Adrenal gland (tissue), 5 donors: Measurements from ENCODE around the gene TGIF1.

Experiments
- POLR2A ChIP-seq, 2 donors: fragments of 450-650 bp; IDR thresholded peaks; one replicate each; pipeline ENCODE4 v1.6.1; 2017; ENCODE audit warnings: antibody characterized with exemption in 2 of 2, mild to moderate bottlenecking in 2 of 2, moderate library complexity in 1 of 2
- TF ChIP-seq, protein P1 (sequence below), 6 experiments: fragments of 450-650 bp in 4 of 6; fragments of 200-600 bp in 2 of 6; sonication (generic) in 1 of 6; IDR thresholded peaks; 1 replicate in 5 of 6; 2 replicates in 1 of 6; pipeline versions ENCODE4 v1.5.1 to v1.8.0; 2016 to 2021; ENCODE audit warnings: antibody characterized with exemption in 6 of 6, mild to moderate bottlenecking in 2 of 6, moderate library complexity in 1 of 6
- donor health status: DM: no; HTN: no; CAD: no.

DNA sequence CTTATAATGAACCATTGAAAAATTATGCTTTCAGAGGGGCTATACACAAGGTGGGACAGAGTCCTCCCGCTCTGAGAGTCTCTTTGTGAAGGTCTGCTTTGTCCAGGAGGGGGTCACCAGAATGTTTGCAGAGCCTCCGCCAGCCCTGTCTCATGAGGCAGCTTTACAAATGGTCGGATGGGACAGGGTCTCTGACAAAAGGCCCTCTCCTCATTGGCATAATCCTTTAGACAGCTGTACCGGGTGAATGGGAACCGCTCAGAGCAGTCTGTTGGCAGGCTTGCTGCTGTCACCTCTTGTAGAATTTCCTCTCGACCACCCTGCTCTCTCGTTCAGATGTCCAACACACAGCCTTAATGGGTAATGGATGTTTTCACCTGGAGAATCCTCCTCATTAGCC, 40.2 kb upstream of the TGIF1 start:
- TF ChIP-seq, protein P1, sequence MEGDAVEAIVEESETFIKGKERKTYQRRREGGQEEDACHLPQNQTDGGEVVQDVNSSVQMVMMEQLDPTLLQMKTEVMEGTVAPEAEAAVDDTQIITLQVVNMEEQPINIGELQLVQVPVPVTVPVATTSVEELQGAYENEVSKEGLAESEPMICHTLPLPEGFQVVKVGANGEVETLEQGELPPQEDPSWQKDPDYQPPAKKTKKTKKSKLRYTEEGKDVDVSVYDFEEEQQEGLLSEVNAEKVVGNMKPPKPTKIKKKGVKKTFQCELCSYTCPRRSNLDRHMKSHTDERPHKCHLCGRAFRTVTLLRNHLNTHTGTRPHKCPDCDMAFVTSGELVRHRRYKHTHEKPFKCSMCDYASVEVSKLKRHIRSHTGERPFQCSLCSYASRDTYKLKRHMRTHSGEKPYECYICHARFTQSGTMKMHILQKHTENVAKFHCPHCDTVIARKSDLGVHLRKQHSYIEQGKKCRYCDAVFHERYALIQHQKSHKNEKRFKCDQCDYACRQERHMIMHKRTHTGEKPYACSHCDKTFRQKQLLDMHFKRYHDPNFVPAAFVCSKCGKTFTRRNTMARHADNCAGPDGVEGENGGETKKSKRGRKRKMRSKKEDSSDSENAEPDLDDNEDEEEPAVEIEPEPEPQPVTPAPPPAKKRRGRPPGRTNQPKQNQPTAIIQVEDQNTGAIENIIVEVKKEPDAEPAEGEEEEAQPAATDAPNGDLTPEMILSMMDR (IDR thresholded peaks at IDR 0.05): no peak
- TF ChIP-seq POLR2A (IDR thresholded peaks at IDR 0.05): no peak
